Fibroblast of villous mesenchyme (primary cell): ENCODE results near the gene SDS. TPM values are rescaled to one million over a fixed set of nuclear protein-coding genes. Genes with fewer than 3 reads are reported as not detected.

Source experiments
- DNase-seq: peaks from one replicate; pipeline ENCODE4 v3.0.0-alpha.2; 2010; ENCODE audit warnings: low read depth
- H3K4me3 ChIP-seq: 2 replicates; pipeline ENCODE4 v1.5.1; 2011; ENCODE audit warnings: low read depth, mild to moderate bottlenecking, low read length
- CTCF ChIP-seq: IDR thresholded peaks from 2 replicates; pipeline ENCODE4 v1.5.1; 2012; ENCODE audit warnings: low read depth, mild to moderate bottlenecking, low read length; ENCODE audit not compliant: insufficient read depth
- total RNA-seq: library from RNA; depleted of rRNA; stranded (reverse); fragments of >200 nt; gene quantifications from 2 replicates; pipeline ENCODE4 v1.2.3, GENCODE V29; 2012

SDS gene
- total RNA-seq, 1 donor = not detected

GRCh38 chr12:113390064-113391043 lies 13.3 kb downstream of the SDS start:
- TF ChIP-seq CTCF = no peak
- no peak for DNase-seq
- H3K4me3 ChIP-seq = no peak overlapping the region

- DNase-seq = no peak
- no peak overlapping the region for H3K4me3 ChIP-seq
- no peak for TF ChIP-seq CTCF
Observed at GRCh38 chr12:113388351-113388750, 15.3 kb downstream of the SDS start.

- no peak for TF ChIP-seq CTCF
- no peak overlapping the region for H3K4me3 ChIP-seq
- DNase-seq = no peak
Observed at GRCh38 chr12:113387631-113388030, 16.1 kb downstream of the SDS start.

GRCh38 chr12:113386866-113387566 lies 16.7 kb downstream of the SDS start:
- no peak for TF ChIP-seq CTCF
- DNase-seq = no peak
- no peak overlapping the region for H3K4me3 ChIP-seq

GRCh38 chr12:113385282-113385882 lies 18.3 kb downstream of the SDS start:
- no peak overlapping the region for H3K4me3 ChIP-seq
- TF ChIP-seq CTCF = no peak
- no peak for DNase-seq

- no peak overlapping the region for H3K4me3 ChIP-seq
- DNase-seq = no peak
- no peak for TF ChIP-seq CTCF
Observed at GRCh38 chr12:113384778-113385177, 18.9 kb downstream of the SDS start.
